GM12878 (cell line): ENCODE data around the gene PPP1R7.

Experiments
- ASH2L ChIP-seq: fragments of 300-600, 200-600 bp; sonication (generic); IDR thresholded peaks from 2 replicates; pipeline ENCODE4 v1.6.1; 2017; ENCODE audit warnings: low read depth, mild to moderate bottlenecking, borderline replicate concordance
- CBX5 ChIP-seq: sonication (generic); IDR thresholded peaks from 2 replicates; pipeline ENCODE4 v1.6.1; 2016; ENCODE audit warnings: low read depth, moderate library complexity, mild to moderate bottlenecking, inconsistent platforms
- CREB1 ChIP-seq: IDR thresholded peaks from 2 replicates; pipeline ENCODE4 v1.6.1; 2012; ENCODE audit warnings: low read depth, mild to moderate bottlenecking, inconsistent platforms
- FOXM1 ChIP-seq: IDR thresholded peaks from 2 replicates; pipeline ENCODE4 v1.6.1; 2012; ENCODE audit warnings: low read depth, mild to moderate bottlenecking, inconsistent platforms, low read length, moderate library complexity
- HDAC2 ChIP-seq: fragments of 200-600 bp; sonication (generic); IDR thresholded peaks from 2 replicates; pipeline ENCODE4 v1.6.1; 2017
- POLR2A ChIP-seq: IDR thresholded peaks from 2 replicates; pipeline ENCODE4 v1.6.1; 2011; ENCODE audit warnings: low read depth, mild to moderate bottlenecking, low read length
- STAT1 ChIP-seq: fragments of 450-650 bp; conservative IDR thresholded peaks from 2 replicates; pipeline ENCODE4 v1.6.1; 2014; ENCODE audit warnings: antibody characterized with exemption, mild to moderate bottlenecking
- TAF1 ChIP-seq: IDR thresholded peaks from 2 replicates; pipeline ENCODE4 v1.6.1; 2011; ENCODE audit warnings: mild to moderate bottlenecking, low read depth, low read length, borderline replicate concordance
- ZNF274 ChIP-seq: IDR thresholded peaks from one replicate; pipeline ENCODE4 v1.8.0; 2011; ENCODE audit not compliant: insufficient read length, insufficient read depth
- TF ChIP-seq, protein P1 (sequence below), 3 experiments: IDR thresholded peaks in 2 of 3; conservative IDR thresholded peaks in 1 of 3; 2 replicates each; pipeline ENCODE4 v1.5.1; 2011; ENCODE audit warnings: low read depth in 3 of 3, low read length in 3 of 3, mild to moderate bottlenecking in 3 of 3, control low read depth in 2 of 3, moderate library complexity in 2 of 3, inconsistent platforms in 1 of 3, mixed read lengths in 1 of 3; ENCODE audit not compliant: control insufficient read depth in 2 of 3, insufficient read depth in 1 of 3; ENCODE audit errors: extremely low read depth in 1 of 3
- TF ChIP-seq, protein P2 (sequence below): fragments of 450-650 bp; conservative IDR thresholded peaks from 2 replicates; pipeline ENCODE4 v1.6.1; 2017; ENCODE audit warnings: mild to moderate bottlenecking, moderate library complexity
- TF ChIP-seq, protein P3 (sequence below): fragments of 450-650 bp; IDR thresholded peaks from 2 replicates; pipeline ENCODE4 v1.6.1; 2018; ENCODE audit warnings: mild to moderate bottlenecking, low read depth, moderate library complexity; ENCODE audit not compliant: partially characterized antibody
- TF ChIP-seq, protein P4 (sequence below): IDR thresholded peaks from 2 replicates; pipeline ENCODE4 v1.6.1; 2011; ENCODE audit warnings: low read depth, mild to moderate bottlenecking, low read length, moderate library complexity, borderline replicate concordance; ENCODE audit errors: extremely low read depth

DNA sequence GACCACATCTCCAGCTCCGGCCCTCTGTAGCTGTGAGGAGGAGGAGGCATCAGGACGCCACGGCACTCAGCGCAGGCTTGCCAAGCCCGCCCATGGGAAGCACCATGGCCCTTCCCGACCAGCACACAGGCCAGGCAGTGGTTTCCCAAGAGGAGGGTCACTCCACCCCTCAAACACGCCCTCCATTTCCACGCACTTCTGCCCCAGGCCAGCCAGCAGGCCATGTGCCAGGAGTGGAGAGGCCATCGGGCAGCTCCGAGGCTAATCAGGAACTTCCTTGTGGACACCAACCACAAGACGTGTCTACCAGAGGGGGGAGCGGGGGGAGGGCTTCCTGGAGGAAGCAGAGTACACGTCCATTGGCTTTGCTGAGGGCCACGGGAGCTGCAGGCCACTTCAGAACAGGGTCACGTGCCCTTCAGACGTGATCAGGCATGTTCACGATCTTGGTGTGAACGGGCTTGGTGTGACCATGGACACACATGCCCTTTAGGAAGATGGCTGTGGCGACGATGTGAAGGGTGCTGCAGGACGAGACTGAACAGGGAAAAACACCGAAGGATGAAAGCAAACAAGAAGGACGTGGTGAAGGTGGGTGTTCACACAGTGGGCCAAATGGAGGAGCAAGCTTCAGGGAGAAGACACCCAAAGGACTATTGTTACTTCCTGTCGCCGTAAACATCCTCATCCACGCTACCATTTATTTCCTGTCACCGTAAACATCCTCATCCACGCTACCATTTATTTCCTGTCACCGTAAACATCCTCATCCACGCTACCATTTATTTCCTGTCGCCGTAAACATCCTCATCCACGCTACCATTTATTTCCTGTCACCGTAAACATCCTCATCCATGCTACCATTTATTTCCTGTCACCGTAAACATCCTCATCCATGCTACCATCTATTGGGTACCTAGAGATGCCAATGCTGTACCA lies 41.7 kb upstream of the PPP1R7 start:
- TF ChIP-seq, protein P1, sequence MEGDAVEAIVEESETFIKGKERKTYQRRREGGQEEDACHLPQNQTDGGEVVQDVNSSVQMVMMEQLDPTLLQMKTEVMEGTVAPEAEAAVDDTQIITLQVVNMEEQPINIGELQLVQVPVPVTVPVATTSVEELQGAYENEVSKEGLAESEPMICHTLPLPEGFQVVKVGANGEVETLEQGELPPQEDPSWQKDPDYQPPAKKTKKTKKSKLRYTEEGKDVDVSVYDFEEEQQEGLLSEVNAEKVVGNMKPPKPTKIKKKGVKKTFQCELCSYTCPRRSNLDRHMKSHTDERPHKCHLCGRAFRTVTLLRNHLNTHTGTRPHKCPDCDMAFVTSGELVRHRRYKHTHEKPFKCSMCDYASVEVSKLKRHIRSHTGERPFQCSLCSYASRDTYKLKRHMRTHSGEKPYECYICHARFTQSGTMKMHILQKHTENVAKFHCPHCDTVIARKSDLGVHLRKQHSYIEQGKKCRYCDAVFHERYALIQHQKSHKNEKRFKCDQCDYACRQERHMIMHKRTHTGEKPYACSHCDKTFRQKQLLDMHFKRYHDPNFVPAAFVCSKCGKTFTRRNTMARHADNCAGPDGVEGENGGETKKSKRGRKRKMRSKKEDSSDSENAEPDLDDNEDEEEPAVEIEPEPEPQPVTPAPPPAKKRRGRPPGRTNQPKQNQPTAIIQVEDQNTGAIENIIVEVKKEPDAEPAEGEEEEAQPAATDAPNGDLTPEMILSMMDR (IDR thresholded peaks at IDR 0.05 in 2 of 3, conservative IDR thresholded peaks at IDR 0.05 in 1 of 3; ENCODE audit: control insufficient read depth in 2 of 3, extremely low read depth in 1 of 3, insufficient read depth in 1 of 3, low read depth in 3 of 3, low read length in 3 of 3) = no peak
- TF ChIP-seq, protein P2, sequence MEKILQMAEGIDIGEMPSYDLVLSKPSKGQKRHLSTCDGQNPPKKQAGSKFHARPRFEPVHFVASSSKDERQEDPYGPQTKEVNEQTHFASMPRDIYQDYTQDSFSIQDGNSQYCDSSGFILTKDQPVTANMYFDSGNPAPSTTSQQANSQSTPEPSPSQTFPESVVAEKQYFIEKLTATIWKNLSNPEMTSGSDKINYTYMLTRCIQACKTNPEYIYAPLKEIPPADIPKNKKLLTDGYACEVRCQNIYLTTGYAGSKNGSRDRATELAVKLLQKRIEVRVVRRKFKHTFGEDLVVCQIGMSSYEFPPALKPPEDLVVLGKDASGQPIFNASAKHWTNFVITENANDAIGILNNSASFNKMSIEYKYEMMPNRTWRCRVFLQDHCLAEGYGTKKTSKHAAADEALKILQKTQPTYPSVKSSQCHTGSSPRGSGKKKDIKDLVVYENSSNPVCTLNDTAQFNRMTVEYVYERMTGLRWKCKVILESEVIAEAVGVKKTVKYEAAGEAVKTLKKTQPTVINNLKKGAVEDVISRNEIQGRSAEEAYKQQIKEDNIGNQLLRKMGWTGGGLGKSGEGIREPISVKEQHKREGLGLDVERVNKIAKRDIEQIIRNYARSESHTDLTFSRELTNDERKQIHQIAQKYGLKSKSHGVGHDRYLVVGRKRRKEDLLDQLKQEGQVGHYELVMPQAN = no peak
- TF ChIP-seq POLR2A (no peak; the same call in 1 of the 2 replicates), ZNF274 (no peak), TAF1 (no peak), ASH2L (no peak), CBX5 (no peak), STAT1 (no peak), HDAC2 (no peak), FOXM1 (no peak), CREB1 (no peak)
- TF ChIP-seq, protein P3, sequence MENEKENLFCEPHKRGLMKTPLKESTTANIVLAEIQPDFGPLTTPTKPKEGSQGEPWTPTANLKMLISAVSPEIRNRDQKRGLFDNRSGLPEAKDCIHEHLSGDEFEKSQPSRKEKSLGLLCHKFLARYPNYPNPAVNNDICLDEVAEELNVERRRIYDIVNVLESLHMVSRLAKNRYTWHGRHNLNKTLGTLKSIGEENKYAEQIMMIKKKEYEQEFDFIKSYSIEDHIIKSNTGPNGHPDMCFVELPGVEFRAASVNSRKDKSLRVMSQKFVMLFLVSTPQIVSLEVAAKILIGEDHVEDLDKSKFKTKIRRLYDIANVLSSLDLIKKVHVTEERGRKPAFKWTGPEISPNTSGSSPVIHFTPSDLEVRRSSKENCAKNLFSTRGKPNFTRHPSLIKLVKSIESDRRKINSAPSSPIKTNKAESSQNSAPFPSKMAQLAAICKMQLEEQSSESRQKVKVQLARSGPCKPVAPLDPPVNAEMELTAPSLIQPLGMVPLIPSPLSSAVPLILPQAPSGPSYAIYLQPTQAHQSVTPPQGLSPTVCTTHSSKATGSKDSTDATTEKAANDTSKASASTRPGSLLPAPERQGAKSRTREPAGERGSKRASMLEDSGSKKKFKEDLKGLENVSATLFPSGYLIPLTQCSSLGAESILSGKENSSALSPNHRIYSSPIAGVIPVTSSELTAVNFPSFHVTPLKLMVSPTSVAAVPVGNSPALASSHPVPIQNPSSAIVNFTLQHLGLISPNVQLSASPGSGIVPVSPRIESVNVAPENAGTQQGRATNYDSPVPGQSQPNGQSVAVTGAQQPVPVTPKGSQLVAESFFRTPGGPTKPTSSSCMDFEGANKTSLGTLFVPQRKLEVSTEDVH = no peak
- TF ChIP-seq, protein P4, sequence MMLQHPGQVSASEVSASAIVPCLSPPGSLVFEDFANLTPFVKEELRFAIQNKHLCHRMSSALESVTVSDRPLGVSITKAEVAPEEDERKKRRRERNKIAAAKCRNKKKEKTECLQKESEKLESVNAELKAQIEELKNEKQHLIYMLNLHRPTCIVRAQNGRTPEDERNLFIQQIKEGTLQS = no peak
